GDM1 (cell line): ENCODE measurements around the gene TPR.

Experiments
- DNase-seq: peaks from one replicate; lab custom pipeline; 2025; lab: John Stamatoyannopoulos, UW

TPR gene

DNA sequence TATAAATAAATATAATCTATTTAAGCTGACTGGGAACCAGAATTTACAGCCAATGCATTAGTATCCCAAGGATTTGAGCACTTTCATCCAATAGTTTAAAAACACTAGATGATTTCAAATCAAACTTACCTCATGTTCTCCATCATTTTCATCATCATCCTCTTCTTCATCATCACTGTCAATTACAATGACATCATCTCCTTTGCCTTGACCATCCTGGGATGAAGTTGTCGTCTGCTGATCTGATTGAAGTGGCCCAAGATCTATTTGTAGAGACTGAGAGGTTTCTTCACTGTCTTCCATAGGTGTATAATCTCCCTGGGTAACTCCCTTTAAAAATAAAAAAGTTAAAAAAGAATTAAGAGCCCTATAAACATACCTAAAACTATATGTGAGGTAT lies 47.7 kb downstream of the TPR start:
- no peak for DNase-seq

DNA sequence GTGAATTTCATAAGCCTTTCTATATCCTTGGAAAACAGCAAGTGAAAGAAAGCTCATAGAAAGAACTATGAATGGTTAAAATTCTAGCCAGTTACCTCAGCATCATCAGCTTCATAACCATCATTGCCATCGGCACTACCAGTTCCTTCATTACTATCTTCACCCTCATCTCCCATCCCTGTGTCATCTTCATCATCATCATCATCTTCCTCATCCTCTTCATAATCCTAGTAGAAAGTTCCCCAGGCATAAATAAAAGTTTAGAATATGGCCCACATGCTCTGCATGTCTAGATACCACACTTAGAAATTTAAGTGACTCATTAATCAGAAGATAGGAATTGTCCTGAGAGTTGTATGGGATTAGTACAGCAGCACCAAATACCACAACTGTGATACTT lies 49.0 kb downstream of the TPR start:
- DNase-seq: no peak

- no peak for DNase-seq
Measured at GRCh38 chr1:186325239-186325638, 49.8 kb downstream of the TPR start.

DNA sequence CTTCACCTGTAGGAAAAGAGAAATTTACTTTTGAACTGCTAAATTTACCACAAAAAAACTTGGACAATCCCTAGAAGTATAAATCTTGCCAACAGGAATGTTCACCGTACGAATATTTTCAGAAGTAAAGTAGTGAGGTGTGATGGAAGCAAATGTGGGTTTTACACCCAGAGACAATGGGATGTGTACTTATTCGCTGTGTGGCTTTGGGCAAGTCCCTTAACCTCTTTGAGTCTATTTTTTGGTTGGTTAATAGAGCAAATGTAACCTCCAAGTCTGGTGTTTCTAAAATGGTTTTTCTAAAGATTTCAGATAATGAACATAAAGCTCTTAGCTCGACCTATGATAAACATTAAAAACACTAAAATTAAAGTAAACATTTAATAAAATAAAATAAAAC lies 51.2 kb downstream of the TPR start:
- DNase-seq: no peak

DNA sequence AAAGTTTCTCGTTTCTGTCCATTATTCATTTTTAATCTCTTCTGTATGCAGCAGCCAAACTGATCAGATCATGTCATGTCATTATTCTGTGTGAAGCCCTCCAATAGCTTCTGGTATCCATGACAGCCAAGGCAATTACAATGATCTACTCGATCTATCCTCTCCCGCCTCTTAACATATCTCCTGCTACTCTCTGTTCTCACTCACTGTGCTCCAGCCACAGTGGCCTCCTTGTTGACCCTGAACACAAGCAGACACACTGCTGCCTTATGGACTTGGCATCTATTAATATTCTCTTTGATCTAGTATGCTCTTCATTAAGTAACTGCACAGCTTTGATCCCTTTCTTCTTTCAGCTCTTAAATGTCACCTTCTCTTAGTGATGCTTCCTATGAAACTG lies 59.5 kb downstream of the TPR start:
- no peak for DNase-seq

- DNase-seq: no peak
Measured at GRCh38 chr1:186311375-186312051, 63.5 kb downstream of the TPR start.

DNA sequence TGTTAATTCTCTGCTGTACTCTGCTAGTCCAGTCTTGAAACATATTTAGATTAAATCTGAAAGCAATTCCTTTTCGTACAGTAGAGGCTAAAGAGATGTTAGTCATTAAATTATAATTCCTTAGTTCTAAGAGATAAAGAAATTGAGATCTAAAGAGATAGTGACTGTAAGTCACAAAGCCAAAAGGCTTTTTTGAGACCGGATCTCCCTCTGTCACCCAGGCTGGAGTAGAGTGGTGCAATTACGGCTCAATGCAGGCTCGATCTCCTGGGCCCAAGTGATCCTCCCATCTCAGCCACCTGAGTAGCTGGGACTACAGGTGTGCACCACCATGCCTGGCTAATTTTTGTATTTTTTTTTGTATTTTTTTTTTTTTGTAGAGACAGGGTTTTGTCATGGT lies 64.7 kb downstream of the TPR start:
- no peak for DNase-seq

DNA sequence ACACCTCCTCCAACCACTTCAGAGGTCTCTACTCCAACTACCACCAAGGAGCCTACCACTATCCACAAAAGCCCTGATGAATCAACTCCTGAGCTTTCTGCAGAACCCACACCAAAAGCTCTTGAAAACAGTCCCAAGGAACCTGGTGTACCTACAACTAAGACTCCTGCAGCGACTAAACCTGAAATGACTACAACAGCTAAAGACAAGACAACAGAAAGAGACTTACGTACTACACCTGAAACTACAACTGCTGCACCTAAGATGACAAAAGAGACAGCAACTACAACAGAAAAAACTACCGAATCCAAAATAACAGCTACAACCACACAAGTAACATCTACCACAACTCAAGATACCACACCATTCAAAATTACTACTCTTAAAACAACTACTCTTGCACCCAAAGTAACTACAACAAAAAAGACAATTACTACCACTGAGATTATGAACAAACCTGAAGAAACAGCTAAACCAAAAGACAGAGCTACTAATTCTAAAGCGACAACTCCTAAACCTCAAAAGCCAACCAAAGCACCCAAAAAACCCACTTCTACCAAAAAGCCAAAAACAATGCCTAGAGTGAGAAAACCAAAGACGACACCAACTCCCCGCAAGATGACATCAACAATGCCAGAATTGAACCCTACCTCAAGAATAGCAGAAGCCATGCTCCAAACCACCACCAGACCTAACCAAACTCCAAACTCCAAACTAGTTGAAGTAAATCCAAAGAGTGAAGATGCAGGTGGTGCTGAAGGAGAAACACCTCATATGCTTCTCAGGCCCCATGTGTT lies 66.6 kb downstream of the TPR start:
- no peak for DNase-seq

- DNase-seq: no peak
Measured at GRCh38 chr1:186307445-186307844, 67.6 kb downstream of the TPR start.

DNA sequence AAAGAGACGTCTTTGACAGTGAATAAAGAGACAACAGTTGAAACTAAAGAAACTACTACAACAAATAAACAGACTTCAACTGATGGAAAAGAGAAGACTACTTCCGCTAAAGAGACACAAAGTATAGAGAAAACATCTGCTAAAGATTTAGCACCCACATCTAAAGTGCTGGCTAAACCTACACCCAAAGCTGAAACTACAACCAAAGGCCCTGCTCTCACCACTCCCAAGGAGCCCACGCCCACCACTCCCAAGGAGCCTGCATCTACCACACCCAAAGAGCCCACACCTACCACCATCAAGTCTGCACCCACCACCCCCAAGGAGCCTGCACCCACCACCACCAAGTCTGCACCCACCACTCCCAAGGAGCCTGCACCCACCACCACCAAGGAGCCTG lies 68.5 kb downstream of the TPR start:
- DNase-seq: no peak

DNA sequence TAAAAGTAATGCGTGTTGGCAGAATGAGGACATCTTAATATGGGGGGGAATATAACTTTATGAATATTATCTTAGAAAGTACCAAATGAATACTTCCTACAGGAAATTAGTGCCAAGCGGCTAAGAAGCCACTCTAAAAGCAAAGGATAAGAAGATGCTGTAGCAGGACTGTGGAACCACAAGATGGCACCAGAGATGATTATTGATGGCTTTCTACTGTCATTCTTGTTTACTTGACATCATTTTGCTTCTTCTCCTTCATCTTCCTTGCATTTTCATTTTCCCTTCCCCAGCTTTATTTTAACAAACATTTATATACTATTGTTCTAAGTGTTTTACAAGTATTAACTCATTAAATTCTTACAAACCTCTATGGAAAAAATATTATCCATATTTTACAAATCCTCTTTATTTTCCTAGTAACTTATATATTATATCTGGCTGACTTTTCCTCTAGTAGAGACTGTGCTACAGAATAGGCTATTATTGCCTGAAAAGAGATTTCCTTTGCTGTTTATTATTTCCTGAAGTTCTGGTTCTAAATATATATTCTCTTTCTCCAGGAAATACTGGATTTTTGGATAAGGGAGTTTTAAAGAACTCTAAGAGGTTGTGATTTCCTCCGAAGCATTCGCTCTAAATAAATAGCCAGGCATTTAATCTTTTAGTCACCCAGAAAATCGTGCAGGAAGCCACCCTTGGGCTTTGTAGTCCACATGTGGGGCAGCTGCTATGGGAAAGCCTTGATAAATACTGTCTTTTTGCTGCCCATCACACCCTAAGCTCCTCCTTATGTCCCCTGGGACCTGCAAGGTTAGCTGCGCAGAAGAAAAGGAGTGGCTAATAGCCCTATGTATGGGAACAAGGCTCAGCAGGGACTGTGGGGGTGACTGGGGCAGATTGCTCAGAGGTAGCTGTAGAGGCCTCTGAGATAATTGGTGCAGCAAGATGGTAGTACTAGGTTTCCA lies 69.8 kb downstream of the TPR start:
- DNase-seq: no peak

- DNase-seq: no peak
Measured at GRCh38 chr1:186303911-186304310, 71.1 kb downstream of the TPR start.

DNA sequence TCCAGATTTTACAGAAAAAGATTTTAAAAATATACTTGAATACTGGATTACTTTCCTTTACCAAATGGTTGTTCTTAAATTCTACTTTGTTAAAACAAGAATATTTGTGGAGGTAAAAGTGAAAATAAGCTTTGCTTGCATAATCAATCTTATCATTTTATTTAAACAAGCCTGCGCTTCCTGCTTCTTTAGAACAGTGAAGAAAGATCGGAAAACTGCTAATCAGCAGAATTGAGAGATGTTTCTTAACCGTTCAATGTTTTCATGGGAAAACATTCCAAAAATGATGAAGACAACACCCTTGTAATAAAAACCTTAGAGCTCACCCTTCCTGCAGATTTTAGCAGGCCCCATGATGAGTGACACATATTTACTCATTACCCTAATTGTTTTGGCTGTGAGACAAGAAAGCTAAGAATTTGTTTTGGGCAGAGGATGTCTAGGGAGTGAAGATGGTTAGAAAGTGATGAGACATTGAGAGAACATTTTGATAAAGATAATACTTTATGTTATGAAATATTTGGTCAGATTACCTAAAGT lies 72.6 kb downstream of the TPR start:
- DNase-seq: no peak

- no peak for DNase-seq
Measured at GRCh38 chr1:186301448-186301847, 73.6 kb downstream of the TPR start.

GRCh38 chr1:186300056-186300455 lies 75.0 kb downstream of the TPR start:
- no peak for DNase-seq

DNA sequence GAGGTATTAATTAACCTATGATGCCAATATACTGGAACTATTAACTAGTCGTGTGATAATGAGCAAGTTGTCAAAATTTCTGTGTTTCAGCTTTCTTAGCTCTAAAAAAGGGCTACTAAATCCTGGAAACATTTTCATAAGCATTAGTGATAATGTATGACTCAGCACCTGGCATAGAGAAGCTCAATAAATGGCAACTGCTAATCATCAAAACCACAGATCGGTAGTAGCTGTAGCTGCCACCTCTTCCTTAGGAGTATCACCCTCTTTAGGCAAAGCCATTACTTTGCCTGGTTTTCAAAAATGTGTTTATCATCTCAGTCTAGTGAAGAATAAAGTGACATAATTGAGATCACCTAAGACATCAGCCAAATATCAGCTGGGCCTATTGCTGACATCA lies 75.5 kb downstream of the TPR start:
- no peak for DNase-seq

- no peak for DNase-seq
Measured at GRCh38 chr1:186298851-186299250, 76.2 kb downstream of the TPR start.

DNA sequence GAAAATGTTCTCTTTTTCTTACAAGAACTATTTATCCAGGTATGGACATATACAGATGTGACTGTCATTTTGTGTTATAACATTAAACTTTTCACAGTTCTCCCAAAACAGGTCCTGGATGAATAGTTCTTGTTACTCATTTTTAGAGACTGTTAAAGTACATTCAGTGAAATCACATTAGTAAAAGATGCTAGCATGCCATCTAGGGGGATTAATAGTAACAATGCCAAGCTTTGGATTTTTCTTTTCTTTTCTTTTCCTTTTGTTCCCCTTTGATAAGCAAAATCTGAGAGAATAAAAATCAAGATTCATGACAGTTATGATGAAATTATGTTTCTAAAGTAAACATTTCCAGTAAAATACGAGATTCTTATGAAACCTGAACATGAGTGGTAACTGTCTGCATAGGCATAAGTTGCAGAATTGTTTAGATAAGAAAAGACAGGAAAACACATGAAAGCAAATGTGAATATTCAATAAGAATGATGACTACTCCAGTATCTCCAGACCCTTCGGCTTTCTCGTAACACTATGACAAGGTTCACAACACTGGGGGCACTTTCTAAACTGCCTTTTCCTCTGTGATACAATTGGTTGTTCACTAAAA lies 77.5 kb downstream of the TPR start:
- DNase-seq: no peak

DNA sequence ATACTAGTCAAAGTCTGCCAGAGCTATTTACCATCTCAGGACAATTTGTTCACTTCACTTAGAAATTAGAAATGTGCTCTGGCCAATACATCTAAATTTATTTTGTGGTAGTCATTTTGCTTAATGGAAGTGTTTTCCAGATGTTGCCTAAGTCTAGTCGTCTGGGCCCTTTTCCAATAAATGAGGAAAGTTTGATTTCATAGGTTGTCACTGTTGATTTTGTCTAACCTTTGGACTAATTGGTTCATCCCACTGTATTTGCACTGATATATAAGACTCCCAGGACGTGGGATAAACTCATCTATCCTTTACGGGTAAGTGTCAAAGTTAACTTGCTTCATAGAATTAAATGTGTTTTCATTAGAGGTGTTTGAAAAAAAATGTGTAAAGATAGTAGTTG lies 79.1 kb downstream of the TPR start, which contains the start of gene PRG4:
Gene PRG4, plus strand, starts transcription at position 300 of the 400 bp plus-strand sequence.
- DNase-seq: no peak

GRCh38 chr1:186292875-186293274 lies 82.2 kb downstream of the TPR start:
- DNase-seq: no peak

GRCh38 chr1:186291271-186291670 lies 83.8 kb downstream of the TPR start:
- no peak for DNase-seq
